Measurements from ENCODE around the gene HSPA1L.
"Not testable (repeated sequence)": the region's sequence is repeated elsewhere in the genome, so short reads cannot be mapped to it uniquely, and the experiment has no call there.

The HSPA1L gene

GRCh38 chr6:31837369-31838113 is 22.5 kb upstream of the HSPA1L start:
- no peak for DNase-seq

- DNase-seq: no peak
Observed at GRCh38 chr6:31836474-31837368, 21.6 kb upstream of the HSPA1L start.

- DNase-seq: no peak
Observed at GRCh38 chr6:31836047-31836473, 21.0 kb upstream of the HSPA1L start.

- DNase-seq: peak; percentile 99
Observed at GRCh38 chr6:31834367-31835250, 19.5 kb upstream of the HSPA1L start.

- DNase-seq: no peak
Observed at GRCh38 chr6:31831350-31832215, 16.5 kb upstream of the HSPA1L start.

GRCh38 chr6:31830886-31831335 is 15.8 kb upstream of the HSPA1L start:
- DNase-seq: no peak

- peak; percentile 71 for DNase-seq
Observed at GRCh38 chr6:31829633-31830283, 14.7 kb upstream of the HSPA1L start.

GRCh38 chr6:31827286-31828079 is 12.4 kb upstream of the HSPA1L start, which contains the start of gene HSPA1B:
Gene HSPA1B (plus strand): TSS chr6:31827738. CDS start chr6:31827951, 213 bp downstream.
- DNase-seq: peak; percentile 94

- DNase-seq: peak; percentile 92
Observed at GRCh38 chr6:31826793-31827285, 11.8 kb upstream of the HSPA1L start.

- DNase-seq: no peak
Observed at GRCh38 chr6:31825553-31825952, 10.5 kb upstream of the HSPA1L start.

GRCh38 chr6:31823592-31824196 is 8.6 kb upstream of the HSPA1L start:
- DNase-seq: not testable (repeated sequence)

- DNase-seq: peak; percentile 83
Observed at GRCh38 chr6:31822036-31822821, 7.1 kb upstream of the HSPA1L start.

GRCh38 chr6:31821301-31822035 is 6.4 kb upstream of the HSPA1L start:
- DNase-seq: peak; percentile 86

GRCh38 chr6:31820399-31820798 is 5.3 kb upstream of the HSPA1L start:
- DNase-seq: not testable (repeated sequence)

GRCh38 chr6:31819871-31820299 is 4.8 kb upstream of the HSPA1L start:
- no peak for DNase-seq

GRCh38 chr6:31817929-31818511 is 2.9 kb upstream of the HSPA1L start:
- not testable (repeated sequence) for DNase-seq
